GM12892 (cell line): ENCODE measurements around the gene MYOG.

Source experiments
- DNase-seq: peaks from one replicate; pipeline ENCODE4 v3.0.0; 2011; ENCODE audit not compliant: insufficient read length
- FAIRE-seq: peaks from 2 replicates; lab custom pipeline; 2011; peaks lifted over from hg19 to GRCh38; lab: Jason Lieb, UNC
- POLR2A ChIP-seq: IDR thresholded peaks from 2 replicates; pipeline ENCODE4 v1.6.1; 2011; ENCODE audit warnings: low read depth, low read length, control low read depth
- POLR2AphosphoS5 ChIP-seq: IDR thresholded peaks from 2 replicates; pipeline ENCODE4 v1.6.1; 2011; ENCODE audit warnings: low read depth, low read length, control low read depth
- TAF1 ChIP-seq: IDR thresholded peaks from 2 replicates; pipeline ENCODE4 v1.6.1; 2011; ENCODE audit warnings: low read depth, mild to moderate bottlenecking, control low read depth, low read length, borderline replicate concordance

MYOG gene

DNA sequence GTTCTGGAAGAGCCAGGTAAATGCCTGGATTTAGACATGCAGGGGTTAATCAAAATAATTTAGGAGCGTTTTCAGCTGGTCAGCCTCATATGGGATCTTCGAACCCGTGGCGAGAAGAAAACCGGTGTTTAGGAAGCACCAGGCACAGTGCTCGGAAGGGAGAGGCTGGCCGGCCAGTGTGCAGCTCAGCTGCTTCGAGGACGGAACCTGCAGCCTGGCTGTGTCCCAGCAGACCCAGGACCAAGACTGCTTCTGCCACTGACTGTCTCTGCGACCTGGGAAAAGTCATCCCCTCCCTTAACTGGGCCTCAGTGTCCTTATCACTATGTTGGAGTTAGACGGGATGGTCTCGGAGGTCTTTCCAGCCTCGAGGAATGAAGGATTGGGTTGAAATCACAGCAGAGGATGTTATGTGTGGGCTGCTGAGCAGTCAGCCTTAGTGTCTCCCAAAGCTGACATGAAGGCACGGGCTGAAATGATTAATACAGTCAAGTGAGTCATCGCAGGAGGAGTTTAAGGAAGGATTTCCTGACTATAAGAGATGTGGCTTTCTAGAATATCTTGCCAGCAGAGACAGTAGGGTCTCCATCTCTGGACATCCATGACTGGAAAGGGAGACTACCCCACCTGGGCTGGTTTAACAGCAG, 38.7 kb downstream of the MYOG start:
- TF ChIP-seq TAF1 (no peak), POLR2AphosphoS5 (no peak), POLR2A (no peak)
- DNase-seq, result no peak
- FAIRE-seq, result no peak

DNA sequence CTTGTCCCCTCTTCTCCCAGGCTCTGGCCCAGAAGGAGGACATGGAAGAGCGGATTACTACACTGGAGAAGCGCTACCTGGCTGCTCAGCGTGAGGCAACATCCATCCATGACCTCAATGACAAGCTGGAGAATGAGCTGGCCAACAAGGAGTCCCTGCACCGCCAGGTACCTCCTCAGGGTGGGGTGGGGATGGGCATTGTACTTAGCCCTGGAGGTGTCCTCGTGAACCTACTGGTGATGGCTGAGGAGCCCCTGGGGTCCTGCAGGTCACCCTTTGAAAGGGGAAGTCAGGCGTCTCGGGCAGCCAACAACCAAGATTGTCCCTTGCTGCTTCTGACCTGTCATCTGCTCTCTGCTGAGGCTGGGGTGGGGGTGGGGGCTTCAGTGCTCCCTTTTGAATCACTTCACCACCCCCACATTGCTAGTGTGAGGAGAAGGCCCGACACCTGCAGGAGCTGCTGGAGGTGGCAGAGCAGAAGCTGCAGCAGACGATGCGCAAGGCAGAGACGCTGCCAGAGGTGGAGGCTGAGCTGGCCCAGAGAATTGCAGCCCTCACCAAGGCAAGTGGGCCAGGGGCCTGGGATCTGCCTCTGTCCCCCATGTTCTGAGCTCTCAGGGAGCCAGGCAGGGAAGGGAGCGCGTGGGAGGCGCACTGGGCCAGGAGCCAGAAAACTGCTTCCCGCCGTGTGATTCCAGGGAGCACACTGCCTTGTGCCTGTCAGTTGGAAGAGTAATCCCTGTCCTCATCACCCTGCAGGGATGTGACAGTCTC, 39.8 kb downstream of the MYOG start:
- FAIRE-seq (no peak), DNase-seq (no peak)
- no peak for TF ChIP-seq POLR2A
- no peak for TF ChIP-seq POLR2AphosphoS5
- TF ChIP-seq TAF1, result no peak

DNA sequence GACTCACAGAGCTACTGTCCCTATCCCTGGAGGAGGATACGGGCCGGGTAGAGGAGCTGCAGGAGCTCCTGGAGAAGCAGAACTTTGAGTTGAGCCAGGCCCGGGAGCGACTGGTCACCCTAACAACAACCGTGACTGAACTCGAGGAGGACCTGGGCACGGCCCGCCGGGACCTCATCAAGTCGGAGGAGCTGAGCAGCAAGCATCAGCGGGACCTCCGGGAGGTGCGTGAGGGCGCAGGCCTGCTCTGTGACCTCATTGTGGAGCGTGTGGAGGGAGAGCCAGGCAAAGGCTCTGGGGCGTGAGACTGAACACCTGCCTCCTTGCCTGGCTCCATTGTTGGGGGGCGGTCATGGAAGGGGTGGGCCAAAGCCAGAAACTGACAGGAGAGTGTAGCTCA, 40.5 kb downstream of the MYOG start:
- no peak for TF ChIP-seq POLR2A
- TF ChIP-seq TAF1, result no peak
- FAIRE-seq (no peak), DNase-seq (no peak)

DNA sequence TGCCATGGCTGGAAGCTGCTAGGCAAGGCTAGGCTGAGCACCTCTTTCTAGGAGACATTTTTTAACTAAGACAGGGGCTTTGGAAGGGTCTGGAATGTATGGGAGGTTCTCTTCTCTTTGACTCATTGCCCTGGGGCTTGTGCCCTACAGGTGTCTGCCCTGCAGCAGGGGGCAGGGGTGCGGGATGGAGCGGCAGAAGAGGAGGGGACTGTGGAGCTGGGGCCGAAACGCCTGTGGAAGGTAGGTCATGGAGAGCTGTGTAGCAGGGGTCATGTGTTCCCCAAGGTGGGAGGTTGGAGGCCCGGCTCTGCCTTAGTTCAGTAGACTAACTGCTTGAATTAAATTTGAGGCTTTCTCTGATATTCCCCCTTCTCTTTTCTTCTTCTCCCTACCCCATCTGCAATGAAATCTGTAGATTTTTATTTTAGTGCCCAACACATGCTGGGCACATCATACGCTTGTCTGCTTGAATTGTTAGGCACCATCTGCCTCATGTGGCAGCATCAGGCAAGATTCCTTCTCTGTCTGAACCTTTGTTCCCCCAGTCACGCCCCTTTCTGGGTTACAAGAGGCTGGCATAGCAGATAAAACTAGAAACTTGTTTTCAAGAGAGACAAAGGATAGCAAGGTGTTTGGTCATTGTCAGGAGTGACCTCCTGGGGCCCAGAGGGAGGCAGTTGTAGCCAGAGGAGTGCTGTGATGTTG, 41.1 kb downstream of the MYOG start:
- TF ChIP-seq TAF1 (no peak), POLR2A (no peak), POLR2AphosphoS5 (no peak)
- FAIRE-seq, result no peak
- DNase-seq, result no peak

DNA sequence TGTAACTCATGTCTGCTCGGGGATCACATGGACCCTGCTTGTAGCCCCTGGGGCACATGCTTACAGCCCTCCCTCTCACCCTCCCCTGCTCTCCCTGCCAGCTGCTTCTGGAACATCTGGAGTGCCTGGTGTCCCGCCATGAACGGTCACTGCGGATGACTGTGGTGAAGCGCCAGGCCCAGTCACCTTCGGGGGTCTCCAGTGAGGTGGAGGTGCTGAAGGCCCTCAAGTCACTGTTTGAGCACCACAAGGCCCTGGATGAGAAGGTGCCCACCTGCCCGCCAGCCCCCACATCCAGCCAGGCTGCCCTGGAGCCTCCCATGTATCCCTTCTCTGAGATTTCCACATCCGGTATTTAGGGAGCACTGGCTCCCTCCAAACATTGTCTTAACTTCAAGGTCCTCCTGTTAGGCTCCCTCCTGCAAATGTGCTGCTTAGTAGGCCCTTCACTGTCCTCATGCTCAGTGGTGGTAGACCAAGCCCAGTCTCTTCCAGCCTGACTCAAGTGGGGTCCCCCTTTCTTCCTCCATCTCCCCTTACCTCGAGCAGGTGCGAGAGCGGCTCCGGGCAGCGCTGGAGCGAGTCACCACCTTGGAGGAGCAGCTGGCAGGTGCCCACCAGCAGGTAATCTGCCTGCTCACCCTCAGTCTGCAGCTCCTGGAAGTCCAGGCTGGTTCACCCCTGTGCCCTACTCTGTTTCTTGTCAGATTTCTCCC, 41.8 kb downstream of the MYOG start:
- TF ChIP-seq POLR2A (no peak), TAF1 (no peak), POLR2AphosphoS5 (no peak)
- DNase-seq (no peak), FAIRE-seq (no peak)

DNA sequence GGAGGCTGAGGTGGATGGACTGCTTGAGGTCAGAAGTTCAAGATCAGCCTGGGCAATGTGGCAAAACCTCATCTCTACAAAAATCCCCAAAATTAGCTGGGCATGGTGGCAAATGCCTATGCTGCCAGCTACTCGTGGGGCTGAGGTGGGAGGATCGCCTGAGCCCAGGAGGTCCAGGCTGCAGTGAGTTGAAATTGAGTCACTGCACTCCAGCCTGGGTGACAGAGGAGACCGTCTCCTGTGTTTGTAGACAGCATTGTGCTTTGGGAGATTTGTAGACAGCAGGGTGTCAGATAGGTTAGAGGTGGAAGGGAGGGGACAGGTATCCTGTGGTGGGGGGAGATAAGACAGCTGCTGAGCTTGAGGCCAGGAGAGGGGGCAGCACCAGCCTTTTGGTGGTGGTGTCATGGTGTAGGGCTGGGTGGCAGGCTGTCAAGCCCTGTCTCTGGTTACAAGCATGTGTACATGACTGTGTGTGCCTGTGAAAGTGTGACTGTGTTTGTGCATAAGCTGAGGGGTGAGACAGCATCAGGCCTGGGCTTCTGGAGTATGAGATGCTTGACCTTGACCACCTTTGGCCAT, 44.4 kb downstream of the MYOG start:
- no peak for FAIRE-seq
- no peak for DNase-seq
- no peak for TF ChIP-seq POLR2AphosphoS5
- no peak for TF ChIP-seq TAF1
- TF ChIP-seq POLR2A, result no peak

DNA sequence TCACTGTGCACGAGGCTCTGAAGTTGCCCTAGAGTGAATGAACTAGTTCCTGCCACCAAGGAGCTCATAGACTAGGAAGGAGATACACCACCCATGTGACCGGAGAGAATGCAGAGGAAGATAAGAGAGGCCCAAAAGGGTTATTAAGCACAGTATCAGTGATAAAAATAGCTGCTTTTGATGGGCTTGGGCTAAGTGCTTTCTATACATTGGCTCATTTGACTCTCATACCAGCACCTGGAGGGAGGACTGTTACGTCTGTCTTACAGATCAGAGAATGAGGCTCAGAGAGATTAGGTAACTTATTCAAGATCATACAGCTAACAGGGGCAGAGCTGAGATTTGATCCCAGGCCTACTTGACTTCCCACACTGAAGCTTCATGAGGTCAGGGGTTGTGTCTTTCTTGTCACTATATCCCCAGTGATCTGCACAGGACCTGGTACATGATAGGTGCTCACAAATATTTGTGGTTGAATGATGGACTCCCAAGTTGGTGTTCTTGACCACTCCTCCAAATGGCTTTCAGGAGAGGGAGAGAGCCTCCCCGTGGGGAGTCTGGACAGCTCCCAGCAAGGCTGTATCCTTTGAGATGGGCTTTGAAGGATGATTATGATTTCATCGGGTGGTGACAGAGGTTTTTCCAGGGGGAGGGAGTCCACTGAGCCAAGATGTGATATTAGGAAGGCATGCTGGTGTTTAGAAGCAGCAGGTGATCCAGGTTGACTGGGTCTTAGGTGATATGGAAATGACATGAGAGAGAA, 45.1 kb downstream of the MYOG start:
- TF ChIP-seq POLR2A, result no peak
- TF ChIP-seq POLR2AphosphoS5, result no peak
- no peak for TF ChIP-seq TAF1
- FAIRE-seq (no peak), DNase-seq (no peak)

DNA sequence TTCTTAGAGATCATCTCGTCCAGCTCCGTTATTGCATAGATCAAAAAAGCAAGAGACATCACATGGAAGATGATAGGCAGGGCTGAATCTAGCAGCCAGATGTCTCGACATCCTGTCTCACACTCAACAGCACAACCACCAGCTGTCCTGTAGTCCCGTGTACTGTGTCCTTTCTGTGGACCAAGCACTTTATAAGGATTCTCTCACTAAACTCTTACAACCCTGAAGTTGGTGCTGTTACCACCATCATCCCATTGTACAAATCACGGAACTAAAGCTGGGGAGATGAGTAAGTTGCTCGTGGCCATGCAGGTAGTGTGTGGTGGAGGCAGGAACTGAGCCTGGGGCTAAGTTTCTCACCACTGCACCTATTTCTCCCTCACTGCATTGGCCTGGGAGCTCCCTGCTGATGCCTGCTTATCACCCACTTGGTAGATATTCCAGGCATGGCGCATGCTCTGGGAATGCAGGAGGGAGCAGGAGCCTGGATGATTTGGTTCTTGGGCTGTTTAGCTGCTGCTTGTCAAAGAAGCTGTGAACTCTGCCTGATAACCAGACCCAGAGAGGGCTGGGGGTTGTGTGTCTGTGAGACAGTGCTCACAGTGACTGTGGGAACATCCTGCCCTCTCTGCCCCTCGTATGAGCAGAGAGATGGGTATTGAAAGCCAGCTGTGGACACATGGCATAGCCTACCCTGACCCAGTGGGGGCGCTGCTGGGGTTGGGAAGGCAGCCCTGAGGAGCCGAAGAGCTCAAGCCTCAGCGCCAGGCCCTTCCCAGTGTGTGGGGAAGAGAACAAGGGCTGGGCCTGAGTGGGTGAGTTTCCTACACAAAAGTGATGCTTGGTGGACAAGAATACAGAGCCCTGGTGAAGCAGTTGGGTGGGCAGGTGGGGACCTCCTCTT, 46.0 kb downstream of the MYOG start:
- DNase-seq (no peak), FAIRE-seq (no peak)
- TF ChIP-seq TAF1 (no peak), POLR2A (no peak), POLR2AphosphoS5 (no peak)

DNA sequence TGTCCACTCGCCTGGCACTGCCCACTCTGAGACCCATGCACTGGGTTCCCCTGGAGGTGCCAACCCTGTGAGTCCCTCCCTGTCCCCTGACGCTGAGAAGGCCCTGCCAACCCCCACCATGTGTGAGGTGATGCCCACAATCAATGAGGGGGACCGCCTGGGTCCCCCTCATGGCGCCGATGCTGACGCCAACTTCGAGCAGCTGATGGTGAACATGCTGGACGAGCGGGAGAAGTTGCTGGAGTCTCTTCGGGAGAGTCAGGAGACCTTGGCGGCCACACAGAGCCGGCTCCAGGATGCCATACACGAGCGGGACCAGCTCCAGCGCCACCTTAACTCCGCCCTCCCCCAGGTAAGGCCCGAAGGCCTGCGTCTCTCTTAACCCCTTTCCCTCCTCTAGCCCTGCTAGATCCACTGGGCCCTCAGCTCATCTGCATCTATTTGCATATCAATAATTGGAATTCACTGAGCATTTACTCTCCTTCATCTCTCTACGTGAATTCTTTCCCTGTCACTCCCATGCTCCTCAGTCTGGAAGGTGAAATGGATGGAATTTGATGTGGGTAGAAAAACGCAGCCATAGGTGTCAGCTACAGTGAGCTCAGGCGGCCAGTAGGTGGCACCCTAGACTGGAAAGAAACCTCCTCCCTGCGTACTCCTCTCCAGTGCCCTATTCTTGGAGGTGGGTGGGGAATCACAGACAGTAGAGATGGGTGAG, 46.8 kb downstream of the MYOG start:
- FAIRE-seq, result peak; percentile 95
- TF ChIP-seq POLR2A (no peak), TAF1 (no peak), POLR2AphosphoS5 (no peak)
- peak; percentile 62 for DNase-seq
